HCT116 (cell line): Measurements from ENCODE around the gene MUC3A. TPM values are rescaled to one million over a fixed set of nuclear protein-coding genes. Genes with fewer than 3 reads are reported as not detected.

ENCODE experiments used
- ATAC-seq: fragments of 200-7000 bp; cut with Tn5 transposase; 2 replicates; pipeline ENCODE4 v1.9.1; 2020; ENCODE audit warnings: mild to moderate bottlenecking, moderate library complexity
- BruUV-seq: library from RNA; stranded (reverse); fragments of 400-500 nt; replicated peaks from 2 replicates; lab custom pipeline; 2021; lab: Mats Ljungman, UMichigan
- CTCF ChIA-PET: fragments of 300-600 bp; sonication (Branson Sonifier 250); formaldehyde crosslinking; loops from one replicate; lab custom pipeline; 2021; ENCODE audit warnings: antibody characterized with exemption; lab: Charles Lee
- POLR2A ChIA-PET: fragments of 300-600, 350-600 bp; sonication (Branson Sonifier 250); formaldehyde crosslinking; loops from one replicate; lab custom pipeline; 2021; ENCODE audit warnings: antibody characterized with exemption; lab: Charles Lee
- RAD21 ChIA-PET, 2 experiments: fragments of 300-600 bp; sonication (Branson Sonifier 250); formaldehyde crosslinking; loops; one replicate each; lab custom pipeline; 2023; ENCODE audit warnings: low total read pairs in 2 of 2; ENCODE audit not compliant: uncharacterized antibody in 2 of 2, unreplicated experiment in 2 of 2, low non-redundant PET in 1 of 2; lab: Charles Lee
- DNase-seq: peaks from one replicate; pipeline ENCODE4 v3.0.0-alpha.2; 2010; ENCODE audit warnings: low read depth, low spot score
- H2AFZ ChIP-seq: fragments of 200-600 bp; shearing (Covaris generic), sonication (generic); 2 replicates; pipeline ENCODE4 v1.6.1; 2017; ENCODE audit warnings: low read depth, mixed run types, mixed read lengths, antibody characterized with exemption, low read length; ENCODE audit not compliant: poor library complexity, severe bottlenecking
- H3K27ac ChIP-seq: 2 replicates; pipeline ENCODE4 v1.5.1; 2012; ENCODE audit warnings: low read depth, low read length
- H3K27me3 ChIP-seq: fragments of 200-600 bp; sonication (generic); 2 replicates; pipeline ENCODE4 v1.6.1; 2016; ENCODE audit warnings: mixed run types, low read length, mixed read lengths; ENCODE audit not compliant: insufficient read depth
- H3K36me3 ChIP-seq, 2 experiments: fragments of 200-500 bp in 1 of 2; fragments of 200-600 bp in 1 of 2; sonication (Bioruptor generic) in 1 of 2; sonication (generic) in 1 of 2; 2 replicates each; pipeline versions ENCODE4 v1.5.1 to v1.6.1; 2014 to 2016; ENCODE audit warnings: low read length in 2 of 2, inconsistent platforms in 1 of 2, mixed read lengths in 1 of 2, mixed run types in 1 of 2; ENCODE audit not compliant: insufficient read depth in 2 of 2, control insufficient read depth in 1 of 2
- H3K4me1 ChIP-seq, 2 experiments: fragments of 200-600 bp in 1 of 2; sonication (generic) in 1 of 2; 2 replicates each; pipeline versions ENCODE4 v1.5.1 to v1.6.1; 2012 to 2017; ENCODE audit warnings: low read length in 2 of 2, inconsistent platforms in 1 of 2, mild to moderate bottlenecking in 1 of 2, mixed read lengths in 1 of 2, mixed run types in 1 of 2, moderate library complexity in 1 of 2; ENCODE audit not compliant: insufficient read depth in 2 of 2, control insufficient read depth in 1 of 2
- H3K4me2 ChIP-seq: fragments of 200-600 bp; sonication (generic); 2 replicates; pipeline ENCODE4 v1.6.1; 2017; ENCODE audit warnings: mixed run types, low read length, mixed read lengths
- H3K4me3 ChIP-seq, 2 experiments: fragments of 200-600 bp in 1 of 2; sonication (generic) in 1 of 2; replicated peaks in 1 of 2; 2 replicates each; pipeline ENCODE4 v1.5.1; 2011 to 2016; ENCODE audit warnings: low read length in 2 of 2, control low read depth in 1 of 2, low read depth in 1 of 2, mild to moderate bottlenecking in 1 of 2, mixed read lengths in 1 of 2, mixed run types in 1 of 2
- H3K79me2 ChIP-seq: fragments of 200-600 bp; sonication (generic); 2 replicates; pipeline ENCODE4 v1.6.1; 2017; ENCODE audit warnings: mild to moderate bottlenecking, mixed run types, low read length, moderate library complexity, mixed read lengths; ENCODE audit not compliant: insufficient read depth
- H3K9ac ChIP-seq: fragments of 200-600 bp; sonication (generic); 2 replicates; pipeline ENCODE4 v1.6.1; 2016; ENCODE audit warnings: low read length, mixed read lengths
- H3K9me2 ChIP-seq: fragments of 200-600 bp; sonication (generic), shearing (Covaris generic); 2 replicates; pipeline ENCODE4 v1.6.1; 2017; ENCODE audit warnings: mixed run types, mild to moderate bottlenecking, moderate library complexity; ENCODE audit not compliant: insufficient read depth
- H3K9me3 ChIP-seq, 2 experiments: fragments of 200-500 bp in 1 of 2; fragments of 200-600 bp in 1 of 2; sonication (Bioruptor generic) in 1 of 2; sonication (generic) in 1 of 2; 2 replicates each; pipeline ENCODE4 v1.6.1; 2014 to 2017; ENCODE audit warnings: low read length in 2 of 2, mixed read lengths in 2 of 2, inconsistent platforms in 1 of 2, low read depth in 1 of 2, mild to moderate bottlenecking in 1 of 2, mixed run types in 1 of 2, moderate library complexity in 1 of 2; ENCODE audit not compliant: control insufficient read depth in 1 of 2, insufficient read depth in 1 of 2
- H4K20me1 ChIP-seq: fragments of 200-600 bp; sonication (generic), shearing (Covaris generic); 2 replicates; pipeline ENCODE4 v1.6.1; 2017; ENCODE audit warnings: mixed run types, mild to moderate bottlenecking, moderate library complexity; ENCODE audit not compliant: insufficient read depth
- ATF3 ChIP-seq: IDR thresholded peaks from 2 replicates; pipeline ENCODE4 v1.6.1; 2012
- CEBPB ChIP-seq: IDR thresholded peaks from 2 replicates; pipeline ENCODE4 v1.6.1; 2012; ENCODE audit warnings: low read depth
- CTCF ChIP-seq, 3 experiments: fragments of 200-600 bp in 1 of 3; sonication (generic) in 1 of 3; IDR thresholded peaks in 2 of 3; conservative IDR thresholded peaks in 1 of 3; 2 replicates each; pipeline ENCODE4 v1.5.1; 2012 to 2017; ENCODE audit warnings: low read depth in 2 of 3, low read length in 2 of 3, antibody characterized with exemption in 1 of 3, borderline replicate concordance in 1 of 3, control low read depth in 1 of 3, mild to moderate bottlenecking in 1 of 3, mixed read lengths in 1 of 3, mixed run types in 1 of 3, moderate library complexity in 1 of 3; ENCODE audit not compliant: insufficient read depth in 1 of 3
- EGR1 ChIP-seq: IDR thresholded peaks from 2 replicates; pipeline ENCODE4 v1.6.1; 2012; ENCODE audit warnings: low read depth
- ELF1 ChIP-seq: IDR thresholded peaks from 2 replicates; pipeline ENCODE4 v1.6.1; 2012; ENCODE audit warnings: low read depth, borderline replicate concordance
- EZH2 ChIP-seq: fragments of 200-600 bp; sonication (generic); IDR thresholded peaks from 2 replicates; pipeline ENCODE4 v1.6.1; 2017; ENCODE audit warnings: antibody characterized with exemption, mixed run types
- FOSL1 ChIP-seq: IDR thresholded peaks from 2 replicates; pipeline ENCODE4 v1.6.1; 2012; ENCODE audit warnings: low read depth
- POLR2A ChIP-seq: IDR thresholded peaks from 2 replicates; pipeline ENCODE4 v1.7.0; 2011; ENCODE audit warnings: borderline replicate concordance; ENCODE audit not compliant: insufficient read depth, insufficient read length; ENCODE audit errors: extremely low read depth
- POLR2AphosphoS5 ChIP-seq: IDR thresholded peaks from 2 replicates; pipeline ENCODE4 v1.6.1; 2011; ENCODE audit warnings: mild to moderate bottlenecking, low read depth, low read length, moderate library complexity
- SP1 ChIP-seq: IDR thresholded peaks from 2 replicates; pipeline ENCODE4 v1.6.1; 2012; ENCODE audit warnings: low read depth
- SRF ChIP-seq: IDR thresholded peaks from 2 replicates; pipeline ENCODE4 v1.6.1; 2012; ENCODE audit warnings: low read depth
- TCF7L2 ChIP-seq: IDR thresholded peaks from 2 replicates; pipeline ENCODE4 v1.7.0; 2011; ENCODE audit warnings: borderline replicate concordance, inconsistent platforms; ENCODE audit not compliant: insufficient read depth, insufficient read length; ENCODE audit errors: extremely low read depth
- ZNF274 ChIP-seq: fragments of 200-500 bp; sonication (Bioruptor generic); IDR thresholded peaks from 2 replicates; pipeline ENCODE4 v1.6.1; 2014; ENCODE audit warnings: mild to moderate bottlenecking, low read depth, low read length, inconsistent platforms
- intact Hi-C: fragments of 100-400 bp; cut with micrococcal nuclease; formaldehyde crosslinking; loops from 2 replicates; pipeline ENCODE4 v1.10.0; 2022
- total RNA-seq: library from RNA; stranded (reverse); gene quantifications from one replicate; pipeline ENCODE4 v1.2.1, GENCODE V29; 2021; ENCODE audit not compliant: unreplicated experiment
- TF ChIP-seq, protein P1 (sequence below): IDR thresholded peaks from 2 replicates; pipeline ENCODE4 v1.6.1; 2012

The MUC3A gene
- total RNA-seq, 1 experiment from 2014 or later: 30.8 TPM

DNA sequence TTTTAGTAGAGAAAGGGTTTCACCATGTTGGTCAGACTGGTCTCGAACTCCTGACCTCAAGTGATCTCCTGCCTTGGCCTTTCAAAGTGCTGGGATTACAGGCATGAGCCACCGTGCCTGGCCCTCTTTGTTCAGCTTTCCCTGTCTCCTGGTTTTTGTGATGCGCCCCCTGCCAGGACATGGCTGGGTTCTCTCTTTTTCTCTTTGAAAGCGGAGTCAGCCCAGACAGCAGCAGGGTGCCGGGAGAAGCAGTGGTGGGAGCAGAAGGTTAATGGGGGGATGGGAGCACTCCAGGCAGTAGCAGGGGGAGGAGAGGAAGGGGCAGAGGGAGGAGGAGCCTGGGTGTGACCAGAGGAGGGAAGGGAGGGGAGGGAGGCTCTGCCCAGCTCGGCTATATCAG, 1.8 kb downstream of the MUC3A start:
- no peak for TF ChIP-seq CTCF (IDR thresholded peaks at IDR 0.05 in 2 of 3, conservative IDR thresholded peaks at IDR 0.05 in 1 of 3; ENCODE audit: borderline replicate concordance in 1 of 3, insufficient read depth in 1 of 3, low read depth in 2 of 3, low read length in 2 of 3)
- no peak for TF ChIP-seq FOSL1
- TF ChIP-seq ZNF274: no peak
- no peak for TF ChIP-seq ATF3
- TF ChIP-seq ELF1: no peak
- no peak for TF ChIP-seq POLR2AphosphoS5
- no peak for TF ChIP-seq TCF7L2
- no peak for TF ChIP-seq EGR1
- TF ChIP-seq, protein P1, sequence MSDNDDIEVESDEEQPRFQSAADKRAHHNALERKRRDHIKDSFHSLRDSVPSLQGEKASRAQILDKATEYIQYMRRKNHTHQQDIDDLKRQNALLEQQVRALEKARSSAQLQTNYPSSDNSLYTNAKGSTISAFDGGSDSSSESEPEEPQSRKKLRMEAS: no peak
- no peak for TF ChIP-seq POLR2A
- TF ChIP-seq EZH2: no peak
- no peak for TF ChIP-seq CEBPB
- no peak for TF ChIP-seq SRF
- TF ChIP-seq SP1: no peak
- no peaks in the 10 kb centered on the region for H3K4me1 ChIP-seq
- ChIA-PET POLR2A (no interaction called here), CTCF (interaction anchor here (1.2 kb wide), 1 partner anchor 15 kb away, joined by 5 read pairs; no protein-coding TSS in a partner anchor), RAD21 (no interaction called here)
- intact Hi-C loops: no loop called here
- H3K27ac ChIP-seq: no peak overlapping the region
- H3K9me2 ChIP-seq: no peaks in the 10 kb centered on the region
- no peaks in the 10 kb centered on the region for H3K79me2 ChIP-seq
- no peak overlapping the region for H3K4me3 ChIP-seq
- H3K4me2 ChIP-seq: no peak overlapping the region
- no TSS peak for BruUV-seq
- no peaks in the 10 kb centered on the region for H4K20me1 ChIP-seq
- no peak overlapping the region for H2AFZ ChIP-seq
- no peaks in the 10 kb centered on the region for H3K36me3 ChIP-seq
- no peak overlapping the region for H3K9ac ChIP-seq
- no peak for DNase-seq
- peaks cover 13% of the 10 kb centered on the region for H3K27me3 ChIP-seq
- H3K9me3 ChIP-seq: no peaks in the 10 kb centered on the region
- ATAC-seq: no peak
